IMR-90 (cell line): ENCODE data around the gene PANK4. TPM values are rescaled to one million over a fixed set of nuclear protein-coding genes. Genes with fewer than 3 reads are reported as not detected.

Experiments used
- ATAC-seq: fragments of 200-7000 bp; cut with Tn5 transposase; 2 replicates; pipeline ENCODE4 v1.9.1; 2020; ENCODE audit warnings: low read depth, mild to moderate bottlenecking, moderate library complexity
- BruUV-seq: library from RNA; stranded (reverse); fragments of 400-500 nt; replicated peaks from 2 replicates; lab custom pipeline; 2021; lab: Mats Ljungman, UMichigan
- CTCF ChIA-PET: fragments of 300-600 bp; formaldehyde crosslinking; extraction: SDS; loops from one replicate; lab custom pipeline; 2021; ENCODE audit warnings: antibody characterized with exemption; lab: Yijun Ruan, JAX
- POLR2A ChIA-PET: fragments of 300-600 bp; sonication (Branson Sonifier 250); formaldehyde crosslinking; loops from one replicate; lab custom pipeline; 2022; ENCODE audit warnings: antibody characterized with exemption; ENCODE audit not compliant: unreplicated experiment; lab: Charles Lee
- DNase-seq: peaks from one replicate; pipeline ENCODE4 v3.0.0; 2013
- H2AFZ ChIP-seq: replicated peaks from 2 replicates; pipeline ENCODE3; 2013; ENCODE audit warnings: low read length, mild to moderate bottlenecking; ENCODE audit not compliant: poor library complexity
- H2AK5ac ChIP-seq: 2 replicates; pipeline ENCODE4 v1.6.1; 2013; ENCODE audit warnings: low read depth, low read length, inconsistent platforms
- H2AK9ac ChIP-seq: replicated peaks from 2 replicates; pipeline ENCODE3; 2013; ENCODE audit warnings: mild to moderate bottlenecking, low read depth, low read length, moderate library complexity; ENCODE audit not compliant: poor library complexity
- H2BK120ac ChIP-seq: 2 replicates; pipeline ENCODE4 v1.6.1; 2013; ENCODE audit warnings: low read depth, low read length, inconsistent platforms
- H2BK15ac ChIP-seq: 3 replicates; pipeline ENCODE4 v1.6.1; 2013; ENCODE audit warnings: low read depth, low read length, inconsistent platforms
- H2BK20ac ChIP-seq: 2 replicates; pipeline ENCODE4 v1.6.1; 2013; ENCODE audit warnings: low read depth, mild to moderate bottlenecking, inconsistent platforms, low read length, moderate library complexity
- H2BK5ac ChIP-seq: 2 replicates; pipeline ENCODE4 v1.6.1; 2013; ENCODE audit warnings: mild to moderate bottlenecking, low read depth, low read length, inconsistent platforms; ENCODE audit not compliant: poor library complexity, severe bottlenecking
- H3K14ac ChIP-seq: replicated peaks from 2 replicates; pipeline ENCODE4 v1.6.1; 2013; ENCODE audit warnings: low read depth, low read length, inconsistent platforms
- H3K18ac ChIP-seq: 2 replicates; pipeline ENCODE4 v1.6.1; 2013; ENCODE audit warnings: low read depth, low read length, control low read depth
- H3K23ac ChIP-seq: 2 replicates; pipeline ENCODE4 v1.6.1; 2013; ENCODE audit warnings: low read depth, low read length, inconsistent platforms
- H3K27ac ChIP-seq: 2 replicates; pipeline ENCODE4 v1.5.1; 2013; ENCODE audit warnings: mild to moderate bottlenecking, control low read depth, low read length; ENCODE audit not compliant: insufficient read depth
- H3K27me3 ChIP-seq: 2 replicates; pipeline ENCODE4 v1.6.1; 2013; ENCODE audit warnings: low read length; ENCODE audit not compliant: control insufficient read depth, insufficient read depth
- H3K36me3 ChIP-seq: 2 replicates; pipeline ENCODE4 v1.6.1; 2013; ENCODE audit warnings: low read length, mixed read lengths; ENCODE audit not compliant: control insufficient read depth, insufficient read depth
- H3K4ac ChIP-seq: 2 replicates; pipeline ENCODE4 v1.6.1; 2013; ENCODE audit warnings: low read depth, low read length, inconsistent platforms
- H3K4me1 ChIP-seq: 2 replicates; pipeline ENCODE4 v1.6.1; 2013; ENCODE audit warnings: low read length, mixed read lengths; ENCODE audit not compliant: control insufficient read depth, insufficient read depth
- H3K4me2 ChIP-seq: 2 replicates; pipeline ENCODE4 v1.6.1; 2013; ENCODE audit warnings: low read depth, mild to moderate bottlenecking, control low read depth, low read length, moderate library complexity
- H3K4me3 ChIP-seq: 2 replicates; pipeline ENCODE4 v1.5.1; 2013; ENCODE audit warnings: low read depth, mild to moderate bottlenecking, control low read depth, low read length, moderate library complexity; ENCODE audit not compliant: insufficient read depth
- H3K56ac ChIP-seq: 2 replicates; pipeline ENCODE4 v1.6.1; 2013; ENCODE audit warnings: low read length, inconsistent platforms; ENCODE audit not compliant: insufficient read depth; ENCODE audit errors: extremely low read depth
- H3K79me1 ChIP-seq, 2 experiments: 2 replicates each; pipeline ENCODE4 v1.6.1; 2013; ENCODE audit warnings: low read length in 2 of 2, inconsistent platforms in 1 of 2, low read depth in 1 of 2
- H3K9ac ChIP-seq: 2 replicates; pipeline ENCODE4 v1.6.1; 2013; ENCODE audit warnings: low read depth, low read length, control low read depth
- H3K9me1 ChIP-seq: 2 replicates; pipeline ENCODE4 v1.6.1; 2013; ENCODE audit warnings: low read length, inconsistent platforms; ENCODE audit not compliant: insufficient read depth
- H3K9me3 ChIP-seq: 2 replicates; pipeline ENCODE4 v1.6.1; 2013; ENCODE audit warnings: low read length; ENCODE audit not compliant: control insufficient read depth, insufficient read depth
- H4K20me1 ChIP-seq: 2 replicates; pipeline ENCODE4 v1.6.1; 2013; ENCODE audit warnings: low read length, inconsistent platforms; ENCODE audit not compliant: insufficient read depth
- H4K5ac ChIP-seq: 2 replicates; pipeline ENCODE4 v1.6.1; 2013; ENCODE audit warnings: mild to moderate bottlenecking, low read depth, low read length, control low read depth
- H4K8ac ChIP-seq, 2 experiments: 2 replicates each; pipeline ENCODE4 v1.6.1; 2013; ENCODE audit warnings: low read depth in 2 of 2, low read length in 2 of 2, control low read depth in 1 of 2, inconsistent platforms in 1 of 2
- H4K91ac ChIP-seq: 2 replicates; pipeline ENCODE4 v1.6.1; 2013; ENCODE audit warnings: low read depth, low read length, inconsistent platforms; ENCODE audit not compliant: insufficient read depth
- CHD1 ChIP-seq: IDR thresholded peaks from 2 replicates; pipeline ENCODE4 v1.6.1; 2012; ENCODE audit warnings: low read depth, low read length, improper control_type of control experiment
- CTCF ChIP-seq: conservative IDR thresholded peaks from 2 replicates; pipeline ENCODE4 v1.5.1; 2012; ENCODE audit warnings: mild to moderate bottlenecking, low read depth, low read length, improper control_type of control experiment
- MAFK ChIP-seq: IDR thresholded peaks from 2 replicates; pipeline ENCODE4 v1.6.1; 2012; ENCODE audit warnings: low read depth, low read length, improper control_type of control experiment
- NFE2L2 ChIP-seq: fragments of 150-350 bp; IDR thresholded peaks from 2 replicates; pipeline ENCODE4 v1.6.1; 2016; ENCODE audit warnings: low read depth, mild to moderate bottlenecking, low read length
- SMC3 ChIP-seq: fragments of 150-350 bp; IDR thresholded peaks from 2 replicates; pipeline ENCODE4 v1.6.1; 2016; ENCODE audit warnings: low read depth, mild to moderate bottlenecking, antibody characterized with exemption, low read length, moderate library complexity
- USF2 ChIP-seq: fragments of 150-350 bp; IDR thresholded peaks from 2 replicates; pipeline ENCODE4 v1.6.1; 2017; ENCODE audit warnings: mild to moderate bottlenecking, antibody characterized with exemption, low read length, low read depth
- WGBS, 2 experiments: methylation state at CpG; one replicate each; pipeline versions ENCODE4 v1.1.5 to v1.1.7; 2013; ENCODE audit warnings: missing lambda C conversion rate in 2 of 2; ENCODE audit not compliant: insufficient read length in 1 of 2; ENCODE audit errors: extremely low coverage in 2 of 2; 5-methylcytosine and 5-hydroxymethylcytosine counted together
- dilution Hi-C: fragments of 300-500 bp; cut with HindIII; formaldehyde crosslinking; loops from one replicate; pipeline ENCODE4 v1.14.3; 2018; ENCODE audit warnings: low sequenced_read_pairs; ENCODE audit not compliant: unreplicated experiment
- in situ Hi-C: fragments of 300-500 bp; cut with MboI; formaldehyde crosslinking; loops from 3 replicates; pipeline ENCODE4 v1.14.3; 2019; ENCODE audit warnings: low sequenced_read_pairs, inconsistent platforms, mixed read lengths
- intact Hi-C: fragments of 100-400 bp; cut with micrococcal nuclease; formaldehyde crosslinking; loops from 2 replicates; pipeline ENCODE4 v1.10.0; 2022
- polyA plus RNA-seq, 3 experiments: library from polyadenylated mRNA; depleted of rRNA; stranded (reverse); fragments of >200 nt; gene quantifications; 2 replicates each; pipeline ENCODE4 v1.2.3, GENCODE V29; 2012; ENCODE audit warnings: low replicate concordance in 1 of 3
- total RNA-seq: library from RNA; depleted of rRNA; stranded (reverse); fragments of >200 nt; gene quantifications from 2 replicates; pipeline ENCODE4 v1.2.3, GENCODE V29; 2012

The PANK4 gene
- total and polyA plus RNA-seq, 2 of the 4 experiments (the other 2 are of a cell fraction) = 14.0 to 18.5 TPM

GRCh38 chr1:2520206-2520605 lies 6.2 kb downstream of the PANK4 start:
- no peak overlapping the region for H3K27ac ChIP-seq
- H3K9me1 ChIP-seq = peaks cover 13% of the 10 kb centered on the region
- peaks cover 7 to 45% of the 10 kb centered on the region in 2 experiments for H3K79me1 ChIP-seq
- peaks cover 57% of the 10 kb centered on the region for H3K36me3 ChIP-seq
- H3K9ac ChIP-seq = no peak overlapping the region
- TF ChIP-seq CHD1 (no peak), SMC3 (no peak), NFE2L2 (no peak), USF2 (no peak), CTCF (no peak), MAFK (no peak)
- H3K4me2 ChIP-seq = no peak overlapping the region
- ChIA-PET POLR2A (no interaction called here), CTCF (no interaction called here)
- no peak overlapping the region for H2AFZ ChIP-seq
- no peak overlapping the region for H3K23ac ChIP-seq
- 98% methylated on average over 7 of the region's 20 CpGs; no CpG with 5 or more reads in 1 of the 2 experiments for WGBS, 2 experiments
- H3K14ac ChIP-seq = no peak overlapping the region
- no peak overlapping the region for H4K8ac ChIP-seq
- no peak overlapping the region for H4K91ac ChIP-seq
- no peak overlapping the region for H2AK5ac ChIP-seq
- H3K4me1 ChIP-seq = peaks cover 19% of the 10 kb centered on the region
- dilution Hi-C loops = no loop called here
- H3K9me3 ChIP-seq = no peaks in the 10 kb centered on the region
- H2BK20ac ChIP-seq = no peak overlapping the region
- in situ Hi-C loops = no loop called here
- BruUV-seq = no TSS peak
- no peak overlapping the region for H2AK9ac ChIP-seq
- ATAC-seq (no peak), DNase-seq (no peak)
- no peak overlapping the region for H2BK120ac ChIP-seq
- H3K4ac ChIP-seq = no peak overlapping the region
- no peaks in the 10 kb centered on the region for H3K27me3 ChIP-seq
- H4K20me1 ChIP-seq = peaks cover 40% of the 10 kb centered on the region
- no peak overlapping the region for H4K5ac ChIP-seq
- no peak overlapping the region for H3K56ac ChIP-seq
- H2BK15ac ChIP-seq = no peak overlapping the region
- H3K4me3 ChIP-seq = no peak overlapping the region
- H2BK5ac ChIP-seq = no peak overlapping the region
- no peak overlapping the region for H3K18ac ChIP-seq
- intact Hi-C loops = no loop called here
